Spinal cord (tissue), 10 donors: ENCODE data around the gene OSGIN1. TPM values are rescaled to one million over a fixed set of nuclear protein-coding genes. Genes with fewer than 3 reads are reported as not detected.

Experiments used
- DNase-seq, 6 donors: peaks; one replicate each; pipeline versions ENCODE4 v3.0.0 to v3.0.0-alpha.2; 2013 to 2015; ENCODE audit warnings: low spot score in 6 of 6, low read depth in 4 of 6
- H3K27ac ChIP-seq: one replicate; pipeline ENCODE4 v1.5.1; 2013; ENCODE audit warnings: low read depth, low read length, control low read depth
- H3K27me3 ChIP-seq: one replicate; pipeline ENCODE4 v1.6.1; 2013; ENCODE audit warnings: low read length; ENCODE audit not compliant: control insufficient read depth, insufficient read depth
- H3K36me3 ChIP-seq: one replicate; pipeline ENCODE4 v1.6.1; 2013; ENCODE audit warnings: low read length; ENCODE audit not compliant: control insufficient read depth, insufficient read depth
- H3K4me1 ChIP-seq: one replicate; pipeline ENCODE4 v1.6.1; 2013; ENCODE audit warnings: low read length; ENCODE audit not compliant: control insufficient read depth, insufficient read depth
- H3K4me3 ChIP-seq: one replicate; pipeline ENCODE4 v1.5.1; 2013; ENCODE audit warnings: low read depth, low read length, control low read depth
- H3K9me3 ChIP-seq: one replicate; pipeline ENCODE4 v1.6.1; 2013; ENCODE audit warnings: low read length; ENCODE audit not compliant: control insufficient read depth, insufficient read depth
- WGBS: methylation state at CpG from one replicate; pipeline ENCODE4 v1.1.5; 2013; ENCODE audit warnings: missing lambda C conversion rate; ENCODE audit not compliant: insufficient coverage; 5-methylcytosine and 5-hydroxymethylcytosine counted together
- long read RNA-seq, 4 donors: transcript quantifications; one replicate each; lab custom pipeline, GENCODE V29; 2026
- polyA plus RNA-seq, 2 donors: library from polyadenylated mRNA; unstranded; fragments of 120-200 nt; gene quantifications; one replicate each; pipeline ENCODE4 v1.2.1, GENCODE V29; 2013; ENCODE audit not compliant: insufficient read length in 2 of 2
- total RNA-seq, 2 donors: library from RNA; depleted of rRNA in 1 of 2; stranded (reverse); fragments of 120-200 nt in 1 of 2; fragments of >200 nt in 1 of 2; gene quantifications; one replicate each; pipeline versions ENCODE4 v1.2.3 to v1.2.4, GENCODE V29; 2013 to 2014
- donor health status: healthy.

Gene OSGIN1
- total RNA-seq (under 1 TPM; 0.20 to 0.44 TPM), polyA plus RNA-seq (1 to 10 TPM in 1 of 2 donors, under 1 TPM in 1; 0.92 to 1.2 TPM)
- long read RNA-seq, donor 1: 0 reads
- long read RNA-seq, donor 2: 0 reads
- long read RNA-seq, donor 3: 0 reads
- long read RNA-seq, donor 4: 0 reads

DNA sequence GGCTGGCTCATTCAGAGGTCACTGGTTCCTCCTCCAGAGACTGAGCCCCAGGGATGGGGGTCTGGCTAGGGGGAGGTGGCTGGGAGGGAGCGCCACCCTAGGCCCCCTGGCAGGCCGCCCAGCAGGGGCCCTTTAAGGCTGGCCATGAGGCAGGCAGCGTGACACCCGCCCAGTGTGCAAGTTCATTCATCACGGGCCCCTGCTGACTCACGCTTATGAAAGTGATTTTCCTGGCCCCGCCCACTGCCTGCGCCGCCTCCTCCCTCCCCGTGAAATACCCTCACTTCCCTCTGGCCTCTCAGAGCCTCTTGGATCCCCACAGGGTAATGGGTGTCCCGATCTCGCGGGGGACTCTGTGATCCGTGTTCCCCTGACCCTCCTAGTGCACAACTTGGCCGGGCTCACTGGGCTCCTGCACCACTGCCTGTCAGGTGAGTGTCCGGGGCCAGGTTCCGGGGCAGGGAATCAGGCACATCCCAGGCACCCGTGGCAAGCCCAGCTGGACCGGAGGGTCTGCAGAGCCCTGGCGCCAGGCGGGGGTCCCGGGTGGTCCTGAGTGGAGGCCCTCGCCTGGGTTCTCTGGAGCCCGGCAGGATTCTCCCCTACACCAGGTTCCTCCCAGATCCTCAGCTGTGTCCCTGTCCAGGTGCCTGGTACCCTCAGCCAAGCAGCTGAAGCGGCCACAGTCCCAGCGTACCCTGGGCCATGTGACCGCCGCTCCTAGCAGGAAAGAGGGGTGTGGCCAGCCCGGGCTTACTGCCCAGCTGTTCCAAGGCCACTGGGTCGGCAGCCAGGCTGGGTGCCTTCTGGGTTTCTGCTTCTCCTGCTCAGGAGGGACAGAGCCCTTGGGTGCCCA is at the start of gene OSGIN1:
Gene OSGIN1 (plus strand): TSS at position 301 of the 856 bp plus-strand sequence. CDS start 4,432 bp downstream, outside the sequence.
- Histone ChIP-seq H3K4me1 (peaks cover 22% of the 10 kb centered on the region), H3K27me3 (peaks cover 7% of the 10 kb centered on the region), H3K9me3 (no peaks in the 10 kb centered on the region), H3K27ac (no peak within 1 kb of the TSS), H3K36me3 (peaks cover 9% of the 10 kb centered on the region), H3K4me3 (peak within 1 kb of the TSS; percentile 16)
- WGBS: 35% methylated on average over 28 of the region's 30 CpGs
- peak in 1 of 6 donors; percentile 69 for DNase-seq

DNA sequence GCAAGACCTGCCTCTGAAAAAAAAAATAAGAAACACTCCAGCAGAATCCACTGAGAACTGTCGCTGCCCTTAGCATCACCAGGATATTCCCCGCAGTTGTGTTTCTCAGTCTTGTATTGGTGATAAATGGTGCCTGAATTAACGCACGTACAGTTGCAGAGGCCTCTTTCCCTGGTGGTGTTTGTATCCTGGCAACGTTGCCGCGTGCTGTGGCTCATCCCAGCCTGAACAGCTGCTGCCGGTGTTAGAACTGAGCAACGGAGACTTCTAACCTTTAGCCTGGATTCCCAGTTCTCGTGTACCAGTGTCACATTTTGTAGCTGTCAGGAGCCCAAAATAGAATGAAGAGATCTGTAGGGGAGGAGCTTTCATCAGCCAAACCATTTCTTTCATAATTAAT is 49.3 kb upstream of the OSGIN1 start:
- Histone ChIP-seq H3K36me3 (peaks cover 7% of the 10 kb centered on the region), H3K9me3 (no peaks in the 10 kb centered on the region), H3K27ac (no peak overlapping the region), H3K4me3 (no peak overlapping the region), H3K4me1 (peaks cover 38% of the 10 kb centered on the region), H3K27me3 (no peaks in the 10 kb centered on the region)
- DNase-seq: peak; percentile 36 to 96 (median 64)
- WGBS: 12% methylated on average over 7 of the region's 10 CpGs

DNA sequence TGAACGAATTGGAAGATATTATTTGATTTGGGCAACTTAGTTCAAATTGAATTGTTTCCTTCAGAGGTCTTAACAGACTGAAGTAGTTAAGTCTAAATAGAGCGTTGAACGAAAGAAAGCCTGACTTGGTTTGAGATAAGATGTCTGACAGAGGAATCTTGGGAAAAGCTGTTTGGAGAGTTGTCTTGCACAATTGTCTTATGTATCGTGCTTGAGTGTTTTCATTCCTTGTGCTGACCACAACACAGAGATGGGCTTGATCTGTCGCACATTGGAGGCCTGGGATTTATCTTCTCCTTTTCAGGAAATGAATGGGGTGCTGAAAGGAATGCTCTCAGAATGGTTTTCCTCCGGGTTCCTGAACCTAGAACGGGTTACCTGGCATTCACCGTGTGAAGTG is 46.4 kb upstream of the OSGIN1 start:
- peaks cover 28% of the 10 kb centered on the region for H3K4me1 ChIP-seq
- H3K27ac ChIP-seq: no peak overlapping the region
- WGBS: 58% methylated on average over 4 of the region's 8 CpGs
- no peaks in the 10 kb centered on the region for H3K9me3 ChIP-seq
- H3K36me3 ChIP-seq: peaks cover 24% of the 10 kb centered on the region
- H3K4me3 ChIP-seq: no peak overlapping the region
- DNase-seq: no peak
- no peaks in the 10 kb centered on the region for H3K27me3 ChIP-seq

DNA sequence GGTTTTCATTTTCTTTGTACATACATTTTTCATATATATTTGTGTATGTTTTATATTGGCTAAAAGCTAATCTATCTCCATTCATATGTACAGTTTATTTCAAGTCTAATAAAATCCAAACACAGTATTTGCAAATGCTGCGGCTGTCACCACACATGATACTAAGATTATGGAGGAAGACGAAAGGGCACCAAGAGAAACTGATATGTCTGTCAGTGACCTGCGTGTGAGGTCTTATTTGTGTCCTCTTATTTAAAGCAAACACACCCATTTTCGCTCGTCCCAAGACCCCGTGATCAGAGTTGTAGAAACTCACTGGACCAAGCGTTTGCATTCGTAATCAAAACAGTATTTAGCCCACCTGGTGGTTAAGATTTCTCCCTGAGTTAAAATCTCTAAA is 45.9 kb upstream of the OSGIN1 start:
- peaks cover 28% of the 10 kb centered on the region for H3K4me1 ChIP-seq
- no peak overlapping the region for H3K4me3 ChIP-seq
- H3K27me3 ChIP-seq: no peaks in the 10 kb centered on the region
- no peak overlapping the region for H3K27ac ChIP-seq
- H3K9me3 ChIP-seq: no peaks in the 10 kb centered on the region
- DNase-seq: no peak
- 72% methylated on average over 6 of the region's 8 CpGs for WGBS
- H3K36me3 ChIP-seq: peaks cover 28% of the 10 kb centered on the region

DNA sequence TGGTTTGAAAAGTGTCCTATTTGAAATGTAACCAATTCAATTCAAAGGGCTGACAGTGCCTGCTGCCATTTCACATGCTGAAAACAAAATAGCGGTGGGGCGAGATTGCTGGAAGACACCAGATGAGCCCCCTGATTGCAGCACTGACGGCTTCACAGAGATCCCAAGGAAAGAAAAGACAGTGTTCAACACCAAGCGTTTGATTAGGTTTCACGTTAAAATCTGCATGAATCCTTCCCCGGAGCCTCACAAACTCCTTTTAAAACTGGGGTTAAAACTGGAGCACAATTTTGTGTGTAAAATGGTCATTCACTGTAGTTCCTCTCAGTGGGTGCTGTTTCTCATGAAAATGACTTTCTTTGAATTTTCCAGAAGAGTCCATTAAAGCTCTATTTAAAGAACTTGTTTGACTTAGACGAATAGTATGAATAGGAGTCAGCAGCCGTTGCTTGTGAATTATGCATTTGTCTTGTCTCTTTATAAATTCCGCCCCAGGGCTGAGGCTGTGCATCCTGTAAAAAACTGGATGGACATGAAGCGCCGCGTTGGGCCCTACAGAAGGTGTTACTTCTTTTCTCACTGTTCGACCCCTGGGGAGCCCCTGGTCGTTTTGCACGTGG is 45.3 kb upstream of the OSGIN1 start:
- WGBS: 29% methylated on average over 9 of the region's 15 CpGs
- no peaks in the 10 kb centered on the region for H3K27me3 ChIP-seq
- peaks cover 34% of the 10 kb centered on the region for H3K36me3 ChIP-seq
- no peak overlapping the region for H3K27ac ChIP-seq
- peak in 1 of 6 donors; percentile 52 for DNase-seq
- H3K4me3 ChIP-seq: no peak overlapping the region
- peaks cover 27% of the 10 kb centered on the region for H3K4me1 ChIP-seq
- no peaks in the 10 kb centered on the region for H3K9me3 ChIP-seq

DNA sequence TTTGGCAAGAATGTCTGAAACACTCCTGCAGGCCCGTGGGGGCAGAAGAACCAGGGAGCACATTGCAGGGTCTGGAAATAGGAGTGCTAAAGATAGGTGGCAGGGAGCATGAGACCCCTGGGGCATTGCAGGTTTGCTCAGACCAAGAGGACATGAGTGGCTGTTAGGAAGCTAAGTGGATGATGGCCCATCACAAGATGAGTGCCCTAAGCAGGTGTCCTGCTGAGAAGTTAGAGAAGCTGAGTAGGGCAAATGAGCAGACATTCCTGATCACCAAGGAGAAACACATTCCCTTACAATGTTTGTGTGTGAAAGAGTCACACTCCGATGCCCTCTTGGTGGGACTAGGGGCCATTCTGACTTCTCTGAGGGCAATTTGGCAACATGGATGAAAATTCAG is 44.2 kb upstream of the OSGIN1 start:
- 71% methylated on average over 1 of the region's 2 CpGs for WGBS

DNA sequence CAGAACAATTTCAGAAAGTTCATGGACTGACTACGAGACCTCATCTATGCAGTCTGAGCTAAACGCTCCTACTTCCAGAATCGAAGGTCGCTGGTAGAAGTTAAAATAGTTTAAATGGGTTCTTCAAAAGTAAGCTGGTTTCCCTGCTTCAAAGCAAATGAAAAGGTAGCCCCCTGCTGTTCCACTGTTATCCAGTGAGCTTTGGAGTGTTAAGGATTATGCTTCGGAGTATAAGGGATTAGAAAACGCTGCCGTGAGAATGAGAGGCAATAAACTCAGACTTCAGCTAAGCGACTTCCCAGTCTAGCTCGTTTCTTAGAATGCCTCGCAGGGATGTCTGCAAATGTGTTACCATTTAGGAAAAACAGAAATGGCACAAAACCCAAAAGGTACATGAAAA is 41.8 kb upstream of the OSGIN1 start:
- Histone ChIP-seq H3K27ac (no peak overlapping the region), H3K4me1 (peaks cover 3% of the 10 kb centered on the region), H3K36me3 (peaks cover 56% of the 10 kb centered on the region), H3K4me3 (no peak overlapping the region), H3K27me3 (no peaks in the 10 kb centered on the region), H3K9me3 (no peaks in the 10 kb centered on the region)
- WGBS: 51% methylated on average over 5 of the region's 10 CpGs
- peak in 1 of 6 donors; percentile 67 for DNase-seq

More for the DNA sequence above, 44.2 kb upstream of the OSGIN1 start:
- Histone ChIP-seq H3K27ac (no peak overlapping the region), H3K4me1 (peaks cover 17% of the 10 kb centered on the region), H3K27me3 (no peaks in the 10 kb centered on the region), H3K4me3 (no peak overlapping the region), H3K9me3 (no peaks in the 10 kb centered on the region), H3K36me3 (peaks cover 42% of the 10 kb centered on the region)
- DNase-seq: no peak

- no peaks in the 10 kb centered on the region for H3K27me3 ChIP-seq
- peak in 1 of 6 donors; percentile 23 for DNase-seq
- no peak overlapping the region for H3K4me3 ChIP-seq
- H3K27ac ChIP-seq: no peak overlapping the region
- H3K36me3 ChIP-seq: peaks cover 68% of the 10 kb centered on the region
- no peaks in the 10 kb centered on the region for H3K9me3 ChIP-seq
- 74% methylated on average over 7 of the region's 12 CpGs for WGBS
- peaks cover 3% of the 10 kb centered on the region for H3K4me1 ChIP-seq
These were observed 40.4 kb upstream of the OSGIN1 start for GRCh38 chr16:83912519-83913244.

- H3K4me1 ChIP-seq: no peaks in the 10 kb centered on the region
- DNase-seq: peak in 1 of 6 donors; percentile 17
- H3K9me3 ChIP-seq: no peaks in the 10 kb centered on the region
- no peak overlapping the region for H3K27ac ChIP-seq
- H3K27me3 ChIP-seq: no peaks in the 10 kb centered on the region
- no peak overlapping the region for H3K4me3 ChIP-seq
- peaks cover 73% of the 10 kb centered on the region for H3K36me3 ChIP-seq
- WGBS: 54% methylated on average over 8 of the region's 15 CpGs
These were observed 39.8 kb upstream of the OSGIN1 start for GRCh38 chr16:83913245-83913633.
